WERI-Rb-1 (cell line): ENCODE measurements around the gene IRF3.

ENCODE experiments used
- DNase-seq: peaks from one replicate; pipeline ENCODE4 v3.0.0-alpha.2; 2020
- H3K27ac ChIP-seq: fragments of 250-450 bp; sonication (Bioruptor Pico); 2 replicates; pipeline ENCODE4 v1.5.1; 2020; ENCODE audit warnings: mild to moderate bottlenecking, moderate library complexity
- H3K27me3 ChIP-seq: fragments of 250-450 bp; sonication (Bioruptor Pico); 2 replicates; pipeline ENCODE4 v1.5.1; 2021; ENCODE audit warnings: mild to moderate bottlenecking, low read depth, moderate library complexity; ENCODE audit not compliant: insufficient read depth, severe bottlenecking
- H3K36me3 ChIP-seq: fragments of 250-450 bp; sonication (Bioruptor Pico); 2 replicates; pipeline ENCODE4 v1.5.1; 2020; ENCODE audit warnings: mild to moderate bottlenecking, moderate library complexity
- H3K4me3 ChIP-seq: 2 replicates; pipeline ENCODE4 v1.5.1; 2011; ENCODE audit warnings: low read depth, mild to moderate bottlenecking, control low read depth, low read length
- H3K9me3 ChIP-seq: fragments of 250-450 bp; sonication (Bioruptor Pico); 2 replicates; pipeline ENCODE4 v1.5.1; 2021; ENCODE audit warnings: mild to moderate bottlenecking, moderate library complexity; ENCODE audit not compliant: severe bottlenecking
- CTCF ChIP-seq: IDR thresholded peaks from 2 replicates; pipeline ENCODE4 v1.5.1; 2011; ENCODE audit warnings: low read depth, mild to moderate bottlenecking, control low read depth, inconsistent platforms, low read length

IRF3 gene

GRCh38 chr19:49665036-49665350, 664 bp downstream of the IRF3 start:
- Histone ChIP-seq H3K36me3 (peaks cover 29% of the 10 kb centered on the region), H3K9me3 (no peaks in the 10 kb centered on the region), H3K4me3 (peak overlapping the region; percentile 75), H3K27ac (peak overlapping the region; percentile 70), H3K27me3 (no peaks in the 10 kb centered on the region)
- no peak for DNase-seq
- TF ChIP-seq CTCF, result no peak

GRCh38 chr19:49664171-49665035, 1.3 kb downstream of the IRF3 start:
- H3K9me3 ChIP-seq, result no peaks in the 10 kb centered on the region
- DNase-seq, result peak; percentile 94
- TF ChIP-seq CTCF, result no peak
- peak overlapping the region; percentile 70 for H3K27ac ChIP-seq
- H3K4me3 ChIP-seq, result peak overlapping the region; percentile 75
- H3K27me3 ChIP-seq, result no peaks in the 10 kb centered on the region
- H3K36me3 ChIP-seq, result peaks cover 35% of the 10 kb centered on the region

- no peak for TF ChIP-seq CTCF
- Histone ChIP-seq H3K27ac (peak overlapping the region; percentile 63), H3K4me3 (no peak overlapping the region), H3K36me3 (peaks cover 47% of the 10 kb centered on the region), H3K27me3 (no peaks in the 10 kb centered on the region), H3K9me3 (no peaks in the 10 kb centered on the region)
- no peak for DNase-seq
Measured at GRCh38 chr19:49663224-49663623, 2.4 kb downstream of the IRF3 start.

- TF ChIP-seq CTCF, result no peak
- Histone ChIP-seq H3K27me3 (no peaks in the 10 kb centered on the region), H3K9me3 (no peaks in the 10 kb centered on the region), H3K27ac (no peak overlapping the region; the same call in 1 of the 2 replicates), H3K36me3 (peaks cover 57% of the 10 kb centered on the region), H3K4me3 (no peak overlapping the region)
- DNase-seq, result no peak
Measured at GRCh38 chr19:49662011-49662410, 3.6 kb downstream of the IRF3 start.

GRCh38 chr19:49660338-49660961, 5.2 kb downstream of the IRF3 start:
- no peak for DNase-seq
- no peak for TF ChIP-seq CTCF
- no peak overlapping the region; the same call in 1 of the 2 replicates for H3K27ac ChIP-seq
- no peaks in the 10 kb centered on the region for H3K9me3 ChIP-seq
- no peak overlapping the region for H3K4me3 ChIP-seq
- H3K36me3 ChIP-seq, result peaks cover 72% of the 10 kb centered on the region
- no peaks in the 10 kb centered on the region for H3K27me3 ChIP-seq
